Loucy (cell line): ENCODE data around the gene PIGS.

Source experiments
- EZH2phosphoT487 ChIP-seq: fragments of 200-600 bp; IDR thresholded peaks from 2 replicates; pipeline ENCODE4 v1.6.1; 2018; ENCODE audit warnings: antibody characterized with exemption, mild to moderate bottlenecking, moderate library complexity, borderline replicate concordance
- TF ChIP-seq, protein P1 (sequence below): fragments of 200-600 bp; sonication (generic); conservative IDR thresholded peaks from 2 replicates; pipeline ENCODE4 v1.5.1; 2014; ENCODE audit warnings: mild to moderate bottlenecking, antibody characterized with exemption, low read length

DNA sequence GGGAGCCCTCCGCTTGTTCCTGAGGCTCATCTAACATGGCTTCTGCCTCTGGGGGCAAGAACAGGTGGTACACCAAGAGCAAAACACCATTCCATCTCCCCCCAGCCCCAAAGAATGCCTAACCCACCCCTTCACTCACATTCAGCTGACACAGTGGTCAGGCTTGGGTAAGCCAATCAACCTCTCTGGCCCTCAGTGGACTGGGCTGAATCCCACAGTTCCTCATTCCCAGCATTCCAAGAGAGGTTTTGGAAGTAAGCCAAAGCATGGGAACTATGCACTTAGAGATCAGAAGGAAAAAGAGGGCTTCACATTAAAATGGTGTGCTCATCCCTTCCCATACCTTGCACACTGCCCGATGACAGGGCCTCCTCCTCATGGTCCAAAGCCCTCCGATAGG, 7.8 kb downstream of the PIGS start:
- TF ChIP-seq, protein P1, sequence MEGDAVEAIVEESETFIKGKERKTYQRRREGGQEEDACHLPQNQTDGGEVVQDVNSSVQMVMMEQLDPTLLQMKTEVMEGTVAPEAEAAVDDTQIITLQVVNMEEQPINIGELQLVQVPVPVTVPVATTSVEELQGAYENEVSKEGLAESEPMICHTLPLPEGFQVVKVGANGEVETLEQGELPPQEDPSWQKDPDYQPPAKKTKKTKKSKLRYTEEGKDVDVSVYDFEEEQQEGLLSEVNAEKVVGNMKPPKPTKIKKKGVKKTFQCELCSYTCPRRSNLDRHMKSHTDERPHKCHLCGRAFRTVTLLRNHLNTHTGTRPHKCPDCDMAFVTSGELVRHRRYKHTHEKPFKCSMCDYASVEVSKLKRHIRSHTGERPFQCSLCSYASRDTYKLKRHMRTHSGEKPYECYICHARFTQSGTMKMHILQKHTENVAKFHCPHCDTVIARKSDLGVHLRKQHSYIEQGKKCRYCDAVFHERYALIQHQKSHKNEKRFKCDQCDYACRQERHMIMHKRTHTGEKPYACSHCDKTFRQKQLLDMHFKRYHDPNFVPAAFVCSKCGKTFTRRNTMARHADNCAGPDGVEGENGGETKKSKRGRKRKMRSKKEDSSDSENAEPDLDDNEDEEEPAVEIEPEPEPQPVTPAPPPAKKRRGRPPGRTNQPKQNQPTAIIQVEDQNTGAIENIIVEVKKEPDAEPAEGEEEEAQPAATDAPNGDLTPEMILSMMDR = no peak
- TF ChIP-seq EZH2phosphoT487 = no peak
